GM19025 (cell line): Measurements from ENCODE around the gene ABCC10.
"Not testable (repeated sequence)": the region's sequence is repeated elsewhere in the genome, so short reads cannot be mapped to it uniquely, and the experiment has no call there.

Experiments used
- ATAC-seq: cut with Tn5 transposase; IDR thresholded peaks from one replicate; pipeline ENCODE4 v1.9.1; 2021; ENCODE audit warnings: mild to moderate bottlenecking, low read depth, moderate library complexity; ENCODE audit not compliant: unreplicated experiment

ABCC10 gene

GRCh38 chr6:43405354-43405753 lies 22.0 kb upstream of the ABCC10 start:
- ATAC-seq: no peak

GRCh38 chr6:43407296-43407695 lies 20.0 kb upstream of the ABCC10 start:
- no peak for ATAC-seq

- ATAC-seq: no peak
Measured at GRCh38 chr6:43408259-43408658, 19.1 kb upstream of the ABCC10 start.

GRCh38 chr6:43410776-43411175 lies 16.6 kb upstream of the ABCC10 start:
- ATAC-seq: not testable (repeated sequence)

- no peak for ATAC-seq
Measured at GRCh38 chr6:43412541-43412940, 14.8 kb upstream of the ABCC10 start.

GRCh38 chr6:43413002-43413401 lies 14.3 kb upstream of the ABCC10 start:
- ATAC-seq: no peak

- not testable (repeated sequence) for ATAC-seq
Measured at GRCh38 chr6:43415275-43415674, 12.1 kb upstream of the ABCC10 start.

GRCh38 chr6:43416935-43417334 lies 10.4 kb upstream of the ABCC10 start:
- ATAC-seq: no peak

GRCh38 chr6:43420012-43420709 lies 7.2 kb upstream of the ABCC10 start:
- ATAC-seq: no peak

- ATAC-seq: no peak
Measured at GRCh38 chr6:43421831-43422230, 5.5 kb upstream of the ABCC10 start.

GRCh38 chr6:43425083-43425482 lies 2.3 kb upstream of the ABCC10 start:
- ATAC-seq: not testable (repeated sequence)

- no peak for ATAC-seq
Measured at GRCh38 chr6:43426928-43427405, 374 bp upstream of the ABCC10 start.

GRCh38 chr6:43428112-43428570 lies 800 bp downstream of the ABCC10 start:
- no peak for ATAC-seq

GRCh38 chr6:43428874-43429273 lies 1.5 kb downstream of the ABCC10 start:
- no peak for ATAC-seq

- ATAC-seq: no peak
Measured at GRCh38 chr6:43432009-43432945, 4.9 kb downstream of the ABCC10 start.

GRCh38 chr6:43433148-43433547 lies 5.8 kb downstream of the ABCC10 start:
- ATAC-seq: no peak

GRCh38 chr6:43434001-43434840 lies 6.9 kb downstream of the ABCC10 start:
- no peak for ATAC-seq

GRCh38 chr6:43434943-43435342 lies 7.6 kb downstream of the ABCC10 start:
- no peak for ATAC-seq

GRCh38 chr6:43435682-43436437 lies 8.5 kb downstream of the ABCC10 start:
- ATAC-seq: no peak
